Spleen (tissue), 7 donors: ENCODE data around the gene CXXC5.

Experiments
- POLR2A ChIP-seq, 3 donors: fragments of 450-650 bp; IDR thresholded peaks; one replicate each; pipeline ENCODE4 v1.5.1; 2017; ENCODE audit warnings: antibody characterized with exemption in 3 of 3, mild to moderate bottlenecking in 1 of 3
- POLR2AphosphoS5 ChIP-seq, 3 donors: sonication (generic); formaldehyde crosslinking; IDR thresholded peaks; one replicate each; pipeline ENCODE4 v1.5.1; 2017; ENCODE audit warnings: antibody characterized with exemption in 3 of 3
- TF ChIP-seq, protein P1 (sequence below), 11 experiments: fragments of 200-600 bp in 7 of 11; fragments of 450-650 bp in 4 of 11; sonication (generic) in 4 of 11; IDR thresholded peaks in 8 of 11; conservative IDR thresholded peaks in 3 of 11; 1 replicate in 7 of 11; 2 replicates in 4 of 11; pipeline versions ENCODE4 v1.4.0 to v1.8.0; 2016 to 2021; ENCODE audit warnings: antibody characterized with exemption in 11 of 11, inconsistent platforms in 4 of 11, mild to moderate bottlenecking in 1 of 11
- donor health status: DM: no; HTN: no; CAD: no; lungs with moderate emphysema.
- donor health status: DM: no; HTN: no; CAD: no.
- donor health status: DM: no; HTN: no; CAD: no.

DNA sequence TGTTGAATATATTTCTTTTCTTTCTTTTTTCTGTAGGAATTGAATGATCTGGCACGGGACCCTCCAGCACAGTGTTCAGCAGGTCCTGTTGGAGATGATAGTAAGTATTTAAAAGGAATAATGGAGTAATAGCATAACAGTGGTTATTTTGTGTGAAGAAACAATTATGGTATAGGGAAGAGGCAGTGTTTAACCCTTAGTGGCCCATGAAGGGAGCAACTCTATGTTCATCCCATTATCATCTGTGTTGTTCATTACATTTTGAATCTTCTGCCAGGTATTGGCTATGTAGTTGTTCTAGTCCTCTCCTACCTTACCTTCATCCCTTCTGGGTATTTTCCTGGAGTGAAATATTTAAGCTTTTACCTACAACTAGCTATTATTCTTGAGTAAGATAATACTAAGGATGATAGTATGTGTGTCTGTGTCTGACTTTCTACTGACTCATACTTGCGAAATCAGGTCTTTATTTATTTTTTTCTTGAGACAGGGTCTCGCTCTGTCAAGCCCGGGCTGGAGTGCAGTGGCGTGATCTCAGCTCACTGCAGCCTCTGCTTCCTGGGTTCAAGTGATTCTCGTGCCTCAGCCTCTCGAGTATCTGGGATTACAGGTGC lies 47.7 kb upstream of the CXXC5 start:
- TF ChIP-seq, protein P1, sequence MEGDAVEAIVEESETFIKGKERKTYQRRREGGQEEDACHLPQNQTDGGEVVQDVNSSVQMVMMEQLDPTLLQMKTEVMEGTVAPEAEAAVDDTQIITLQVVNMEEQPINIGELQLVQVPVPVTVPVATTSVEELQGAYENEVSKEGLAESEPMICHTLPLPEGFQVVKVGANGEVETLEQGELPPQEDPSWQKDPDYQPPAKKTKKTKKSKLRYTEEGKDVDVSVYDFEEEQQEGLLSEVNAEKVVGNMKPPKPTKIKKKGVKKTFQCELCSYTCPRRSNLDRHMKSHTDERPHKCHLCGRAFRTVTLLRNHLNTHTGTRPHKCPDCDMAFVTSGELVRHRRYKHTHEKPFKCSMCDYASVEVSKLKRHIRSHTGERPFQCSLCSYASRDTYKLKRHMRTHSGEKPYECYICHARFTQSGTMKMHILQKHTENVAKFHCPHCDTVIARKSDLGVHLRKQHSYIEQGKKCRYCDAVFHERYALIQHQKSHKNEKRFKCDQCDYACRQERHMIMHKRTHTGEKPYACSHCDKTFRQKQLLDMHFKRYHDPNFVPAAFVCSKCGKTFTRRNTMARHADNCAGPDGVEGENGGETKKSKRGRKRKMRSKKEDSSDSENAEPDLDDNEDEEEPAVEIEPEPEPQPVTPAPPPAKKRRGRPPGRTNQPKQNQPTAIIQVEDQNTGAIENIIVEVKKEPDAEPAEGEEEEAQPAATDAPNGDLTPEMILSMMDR (IDR thresholded peaks at IDR 0.05 in 8 of 11, conservative IDR thresholded peaks at IDR 0.05 in 3 of 11), result no peak
- no peak for TF ChIP-seq POLR2A (IDR thresholded peaks at IDR 0.05)
- TF ChIP-seq POLR2AphosphoS5 (IDR thresholded peaks at IDR 0.05), result no peak
